Neuronal stem cell (in vitro differentiated cells): Measurements from ENCODE around the gene TACC2.

ENCODE experiments used
- DNase-seq: peaks from one replicate; pipeline ENCODE4 v3.0.0-alpha.2; 2013; ENCODE audit warnings: low spot score
- H2AFZ ChIP-seq: one replicate; pipeline ENCODE4 v1.6.1; 2013; ENCODE audit warnings: mild to moderate bottlenecking, low read length, inconsistent platforms
- H2AK5ac ChIP-seq: 2 replicates; pipeline ENCODE4 v1.6.1; 2013; ENCODE audit warnings: low read depth, mild to moderate bottlenecking, inconsistent platforms, low read length, moderate library complexity, mixed read lengths
- H2BK120ac ChIP-seq: 2 replicates; pipeline ENCODE4 v1.6.1; 2013; ENCODE audit warnings: low read depth, mild to moderate bottlenecking, inconsistent platforms, low read length, moderate library complexity, mixed read lengths
- H2BK12ac ChIP-seq: one replicate; pipeline ENCODE4 v1.6.1; 2013; ENCODE audit warnings: low read length, inconsistent platforms
- H2BK15ac ChIP-seq: 2 replicates; pipeline ENCODE4 v1.6.1; 2013; ENCODE audit warnings: mild to moderate bottlenecking, low read length, inconsistent platforms, mixed read lengths
- H2BK5ac ChIP-seq: one replicate; pipeline ENCODE4 v1.6.1; 2013; ENCODE audit warnings: inconsistent platforms, mild to moderate bottlenecking, low read length, moderate library complexity
- H3K14ac ChIP-seq: one replicate; pipeline ENCODE4 v1.6.1; 2013; ENCODE audit warnings: low read length, inconsistent platforms
- H3K18ac ChIP-seq: 2 replicates; pipeline ENCODE4 v1.6.1; 2013; ENCODE audit warnings: low read length, inconsistent platforms
- H3K23ac ChIP-seq: 2 replicates; pipeline ENCODE4 v1.6.1; 2013; ENCODE audit warnings: low read depth, mild to moderate bottlenecking, mixed read lengths, low read length, inconsistent platforms; ENCODE audit not compliant: poor library complexity
- H3K27ac ChIP-seq: replicated peaks from 3 replicates; pipeline ENCODE4 v1.5.1; 2013; ENCODE audit warnings: low read length, inconsistent platforms
- H3K27me3 ChIP-seq, 3 experiments: 2 replicates each; pipeline ENCODE4 v1.6.1; 2013; ENCODE audit warnings: low read length in 3 of 3, mild to moderate bottlenecking in 2 of 3, inconsistent platforms in 1 of 3, low read depth in 1 of 3, mixed read lengths in 1 of 3, moderate library complexity in 1 of 3; ENCODE audit not compliant: control insufficient read depth in 3 of 3, insufficient read depth in 3 of 3
- H3K36me3 ChIP-seq, 2 donors: replicated peaks in 1 of 2; 2 replicates each; pipeline ENCODE4 v1.6.1; 2013; ENCODE audit warnings: low read length in 2 of 2; ENCODE audit not compliant: control insufficient read depth in 2 of 2, insufficient read depth in 2 of 2
- H3K4ac ChIP-seq: 2 replicates; pipeline ENCODE4 v1.6.1; 2013; ENCODE audit warnings: inconsistent platforms, mild to moderate bottlenecking, low read length, moderate library complexity
- H3K4me1 ChIP-seq, 2 donors: 1 replicate in 1 of 2; 2 replicates in 1 of 2; pipeline ENCODE4 v1.6.1; 2013; ENCODE audit warnings: low read length in 2 of 2, low read depth in 1 of 2; ENCODE audit not compliant: control insufficient read depth in 2 of 2, insufficient read depth in 1 of 2
- H3K4me2 ChIP-seq: one replicate; pipeline ENCODE4 v1.6.1; 2013; ENCODE audit warnings: mild to moderate bottlenecking, low read length, inconsistent platforms; ENCODE audit not compliant: insufficient read depth, poor library complexity, severe bottlenecking
- H3K4me3 ChIP-seq, 2 donors: 2 replicates each; pipeline ENCODE4 v1.5.1; 2013; ENCODE audit warnings: low read length in 2 of 2, mild to moderate bottlenecking in 2 of 2, inconsistent platforms in 1 of 2, moderate library complexity in 1 of 2
- H3K79me1 ChIP-seq: one replicate; pipeline ENCODE4 v1.6.1; 2013; ENCODE audit warnings: low read depth, mild to moderate bottlenecking, inconsistent platforms, low read length, moderate library complexity
- H3K9ac ChIP-seq: one replicate; pipeline ENCODE4 v1.6.1; 2013; ENCODE audit warnings: mild to moderate bottlenecking, low read depth, low read length, inconsistent platforms; ENCODE audit not compliant: poor library complexity
- H3K9me3 ChIP-seq, 2 donors: replicated peaks in 1 of 2; 2 replicates each; pipeline versions ENCODE3 to v1.6.1; 2013; ENCODE audit warnings: low read length in 2 of 2, mild to moderate bottlenecking in 2 of 2, inconsistent platforms in 1 of 2, low read depth in 1 of 2, mixed read lengths in 1 of 2, moderate library complexity in 1 of 2; ENCODE audit not compliant: control insufficient read depth in 2 of 2, insufficient read depth in 1 of 2
- H4K8ac ChIP-seq: one replicate; pipeline ENCODE4 v1.6.1; 2013; ENCODE audit warnings: low read depth, mild to moderate bottlenecking, inconsistent platforms, low read length, moderate library complexity
- H4K91ac ChIP-seq: one replicate; pipeline ENCODE4 v1.6.1; 2013; ENCODE audit warnings: low read length, low read depth, mild to moderate bottlenecking, inconsistent platforms; ENCODE audit not compliant: poor library complexity
- WGBS, 2 donors: extraction: QIAGEN DNeasy Blood & Tissue Kit; methylation state at CpG; one replicate each; pipeline ENCODE4 v1.1.7; 2013; ENCODE audit warnings: missing lambda C conversion rate in 2 of 2, mixed read lengths in 1 of 2; ENCODE audit not compliant: insufficient read length in 2 of 2, insufficient replicate concordance in 1 of 2; ENCODE audit errors: extremely low coverage in 2 of 2; 5-methylcytosine and 5-hydroxymethylcytosine counted together

Gene TACC2

GRCh38 chr10:122245136-122245535 is 256.2 kb downstream of the TACC2 start:
- Histone ChIP-seq H3K36me3 (peaks cover 15 to 100% of the 10 kb centered on the region in 2 donors), H2AFZ (no peak overlapping the region), H3K9ac (no peak overlapping the region), H3K18ac (no peak overlapping the region), H2BK15ac (no peak overlapping the region), H3K27me3 (no peaks in the 10 kb centered on the region), H2BK12ac (no peak overlapping the region), H4K8ac (no peak overlapping the region), H3K4ac (no peak overlapping the region), H3K4me1 (no peaks in the 10 kb centered on the region), H3K9me3 (no peaks in the 10 kb centered on the region), H2AK5ac (no peak overlapping the region), H3K4me2 (no peak overlapping the region), H2BK5ac (no peak overlapping the region), H3K4me3 (no peak overlapping the region), H3K79me1 (peaks cover 3% of the 10 kb centered on the region), H3K23ac (no peak overlapping the region), H3K27ac (no peak overlapping the region), H3K14ac (no peak overlapping the region), H2BK120ac (no peak overlapping the region), H4K91ac (no peak overlapping the region)
- DNase-seq = no peak
- no CpG with 5 or more reads among the region's 4 CpGs for WGBS, 2 donors

GRCh38 chr10:122245897-122246296 is 256.9 kb downstream of the TACC2 start:
- H3K4ac ChIP-seq = no peak overlapping the region
- H3K36me3 ChIP-seq = peaks cover 13 to 98% of the 10 kb centered on the region in 2 donors
- H3K79me1 ChIP-seq = peaks cover 3% of the 10 kb centered on the region
- H2BK5ac ChIP-seq = no peak overlapping the region
- H3K4me1 ChIP-seq = no peaks in the 10 kb centered on the region
- no peak overlapping the region for H2BK12ac ChIP-seq
- DNase-seq = no peak
- H4K8ac ChIP-seq = no peak overlapping the region
- no peak overlapping the region for H3K4me3 ChIP-seq
- no peak overlapping the region for H4K91ac ChIP-seq
- no peak overlapping the region for H3K14ac ChIP-seq
- H3K27me3 ChIP-seq = no peaks in the 10 kb centered on the region
- H3K27ac ChIP-seq = no peak overlapping the region
- no peaks in the 10 kb centered on the region for H3K9me3 ChIP-seq
- no peak overlapping the region for H2BK15ac ChIP-seq
- no peak overlapping the region for H2AFZ ChIP-seq
- no peak overlapping the region for H3K18ac ChIP-seq
- H3K4me2 ChIP-seq = no peak overlapping the region
- no CpG with 5 or more reads among the region's 11 CpGs for WGBS, 2 donors
- no peak overlapping the region for H2AK5ac ChIP-seq
- H3K9ac ChIP-seq = no peak overlapping the region
- H3K23ac ChIP-seq = no peak overlapping the region
- H2BK120ac ChIP-seq = no peak overlapping the region

- Histone ChIP-seq H3K79me1 (peaks cover 3% of the 10 kb centered on the region), H3K4me3 (no peak overlapping the region), H2AFZ (no peak overlapping the region), H2BK120ac (no peak overlapping the region), H2BK5ac (no peak overlapping the region), H3K23ac (no peak overlapping the region), H2AK5ac (no peak overlapping the region), H3K4me1 (no peaks in the 10 kb centered on the region), H3K27me3 (no peaks in the 10 kb centered on the region), H3K18ac (no peak overlapping the region), H3K9me3 (no peaks in the 10 kb centered on the region), H3K4me2 (no peak overlapping the region), H3K36me3 (peaks cover 11 to 98% of the 10 kb centered on the region in 2 donors), H3K9ac (no peak overlapping the region), H2BK12ac (no peak overlapping the region), H3K27ac (no peak overlapping the region), H3K14ac (no peak overlapping the region), H3K4ac (no peak overlapping the region), H4K8ac (no peak overlapping the region), H4K91ac (no peak overlapping the region), H2BK15ac (no peak overlapping the region)
- WGBS, 2 donors = no CpG with 5 or more reads among the region's 11 CpGs
- no peak for DNase-seq
These were observed 258.0 kb downstream of the TACC2 start for GRCh38 chr10:122246830-122247520.

GRCh38 chr10:122248356-122249302 is 259.7 kb downstream of the TACC2 start:
- Histone ChIP-seq H4K91ac (no peak overlapping the region), H3K18ac (no peak overlapping the region), H3K4ac (no peak overlapping the region), H2BK5ac (no peak overlapping the region), H3K27me3 (no peaks in the 10 kb centered on the region), H2AFZ (no peak overlapping the region), H3K4me1 (no peaks in the 10 kb centered on the region), H2BK12ac (no peak overlapping the region), H3K4me3 (no peak overlapping the region), H3K9me3 (no peaks in the 10 kb centered on the region), H4K8ac (no peak overlapping the region), H3K9ac (no peak overlapping the region), H3K23ac (no peak overlapping the region), H3K4me2 (no peak overlapping the region), H3K79me1 (peaks cover 3% of the 10 kb centered on the region), H2AK5ac (no peak overlapping the region), H3K27ac (no peak overlapping the region), H2BK120ac (no peak overlapping the region), H3K14ac (no peak overlapping the region), H3K36me3 (peaks cover 18 to 96% of the 10 kb centered on the region in 2 donors), H2BK15ac (no peak overlapping the region)
- no peak for DNase-seq
- WGBS, 2 donors = no CpG with 5 or more reads among the region's 25 CpGs
